WTC11 (cell line): ENCODE results near the gene TRAPPC10.

Experiments used
- AFF4 ChIP-seq: sonication (generic); formaldehyde crosslinking; IDR thresholded peaks from 2 replicates; pipeline ENCODE4 v1.8.1; 2023; ENCODE audit warnings: mild to moderate bottlenecking, missing genetic modification reagents, borderline replicate concordance
- CTCF ChIP-seq: fragments of 200-600 bp; IDR thresholded peaks from 2 replicates; pipeline ENCODE4 v1.8.0; 2022; ENCODE audit warnings: antibody characterized with exemption
- FOXK1 ChIP-seq: sonication (generic); formaldehyde crosslinking; IDR thresholded peaks from 2 replicates; pipeline ENCODE4 v1.8.0; 2022; ENCODE audit warnings: mild to moderate bottlenecking, moderate library complexity, missing genetic modification reagents
- JUN ChIP-seq: sonication (generic); formaldehyde crosslinking; IDR thresholded peaks from 2 replicates; pipeline ENCODE4 v1.8.0; 2023; ENCODE audit warnings: mild to moderate bottlenecking, missing genetic modification reagents
- SMAD3 ChIP-seq: sonication (generic); formaldehyde crosslinking; IDR thresholded peaks from 2 replicates; pipeline ENCODE4 v1.8.0; 2022; ENCODE audit warnings: missing genetic modification reagents, mild to moderate bottlenecking, borderline replicate concordance
- USF1 ChIP-seq: sonication (generic); formaldehyde crosslinking; IDR thresholded peaks from 2 replicates; pipeline ENCODE4 v1.8.0; 2022; ENCODE audit warnings: mild to moderate bottlenecking, missing genetic modification reagents

- TF ChIP-seq AFF4, result no peak
- no peak for TF ChIP-seq SMAD3
- TF ChIP-seq USF1, result no peak
- no peak for TF ChIP-seq JUN
- no peak for TF ChIP-seq CTCF
- no peak for TF ChIP-seq FOXK1 (CRISPR knock-in tag)
Observed at GRCh38 chr21:44065428-44065827, 53.3 kb downstream of the TRAPPC10 start.
